OCI-LY1 (cell line): ENCODE measurements around the gene RASGEF1C.

ENCODE experiments used
- CTCF ChIP-seq: fragments of 200-600 bp; sonication (generic), shearing (Covaris generic); IDR thresholded peaks from 2 replicates; pipeline ENCODE4 v1.5.1; 2017; ENCODE audit warnings: mild to moderate bottlenecking, antibody characterized with exemption, low read length, moderate library complexity, mixed read lengths
- EZH2 ChIP-seq: fragments of 200-600 bp; sonication (generic), shearing (Covaris generic); IDR thresholded peaks from 2 replicates; pipeline ENCODE4 v1.8.0; 2017; ENCODE audit warnings: borderline replicate concordance, mixed run types, mild to moderate bottlenecking, antibody characterized with exemption, low read length, moderate library complexity, mixed read lengths

GRCh38 chr5:180142021-180142765 lies 66.8 kb downstream of the RASGEF1C start:
- no peak for TF ChIP-seq CTCF
- TF ChIP-seq EZH2, result no peak
